HG03460 (cell line): ENCODE results near the gene PPP2R5E.
"Not testable (repeated sequence)": the region's sequence is repeated elsewhere in the genome, so short reads cannot be mapped to it uniquely, and the experiment has no call there.

Experiments
- ATAC-seq: cut with Tn5 transposase; IDR thresholded peaks from one replicate; pipeline ENCODE4 v1.9.1; 2021; ENCODE audit not compliant: unreplicated experiment

Gene PPP2R5E

DNA sequence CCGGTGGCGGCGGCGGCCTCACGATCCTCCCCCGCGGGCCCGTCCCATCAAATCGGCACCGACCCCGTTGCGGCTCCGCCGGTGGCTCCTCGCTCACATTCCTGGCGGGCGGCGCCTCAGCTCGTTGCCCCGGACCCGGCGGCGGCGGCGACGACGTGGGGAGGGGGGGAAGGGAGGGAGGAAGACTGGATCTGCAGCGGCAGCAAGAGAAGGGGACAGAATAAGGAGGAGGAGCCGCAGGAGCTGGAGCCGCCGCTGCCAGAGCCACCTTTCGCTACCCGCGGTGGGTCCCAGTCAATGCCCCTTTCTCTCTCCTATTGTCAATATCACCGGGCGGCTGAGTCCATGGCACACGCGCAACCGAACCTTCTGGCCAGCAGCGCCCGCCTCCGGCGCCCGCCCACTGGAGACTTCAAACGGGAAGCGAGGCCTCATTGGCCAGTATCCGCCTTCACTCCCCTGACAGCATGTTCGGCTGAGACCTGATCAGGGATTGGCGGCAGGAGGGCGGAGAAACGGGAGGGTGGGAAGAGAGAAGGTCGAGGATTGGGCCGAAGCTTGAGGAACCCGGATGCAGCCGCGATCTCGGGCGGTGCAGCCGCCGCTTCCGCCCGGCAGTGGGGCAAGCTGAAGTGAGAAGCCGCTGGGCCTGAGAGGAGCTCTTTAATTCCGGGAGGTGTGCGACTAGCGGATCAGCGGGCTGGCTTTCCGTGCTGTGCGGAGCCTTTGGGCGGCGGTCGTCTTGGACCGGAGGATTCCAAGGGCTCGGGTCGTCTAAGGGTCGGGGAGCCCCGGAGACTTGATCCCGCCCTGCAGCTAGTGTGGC lies at the start of gene PPP2R5E:
PPP2R5E (minus strand) TSS at position 378 of the 826 bp plus-strand sequence. CDS start 3,692 bp downstream, outside the sequence.
- peak; percentile 95 for ATAC-seq

- not testable (repeated sequence) for ATAC-seq
These were observed 39.9 kb upstream of the PPP2R5E start for GRCh38 chr14:63583046-63583445.

DNA sequence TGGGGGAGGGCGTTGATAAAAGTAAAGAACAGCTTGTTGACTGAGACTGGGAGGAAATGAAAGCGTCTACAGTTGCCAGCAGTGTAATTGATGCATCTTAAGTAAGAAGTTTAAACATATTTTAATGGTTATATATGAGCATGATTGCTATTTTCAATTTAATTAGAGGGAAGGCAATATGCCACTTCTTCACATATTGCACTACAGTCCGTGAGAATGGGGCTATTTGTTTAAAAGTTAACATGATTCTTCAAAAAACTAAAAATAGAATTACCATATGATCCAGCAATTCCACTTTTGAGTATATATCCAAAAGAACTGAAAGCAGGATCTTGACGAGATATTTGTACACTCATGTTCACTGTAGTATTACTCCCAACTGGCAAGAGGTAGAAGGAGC lies 38.3 kb upstream of the PPP2R5E start:
- no peak for ATAC-seq

DNA sequence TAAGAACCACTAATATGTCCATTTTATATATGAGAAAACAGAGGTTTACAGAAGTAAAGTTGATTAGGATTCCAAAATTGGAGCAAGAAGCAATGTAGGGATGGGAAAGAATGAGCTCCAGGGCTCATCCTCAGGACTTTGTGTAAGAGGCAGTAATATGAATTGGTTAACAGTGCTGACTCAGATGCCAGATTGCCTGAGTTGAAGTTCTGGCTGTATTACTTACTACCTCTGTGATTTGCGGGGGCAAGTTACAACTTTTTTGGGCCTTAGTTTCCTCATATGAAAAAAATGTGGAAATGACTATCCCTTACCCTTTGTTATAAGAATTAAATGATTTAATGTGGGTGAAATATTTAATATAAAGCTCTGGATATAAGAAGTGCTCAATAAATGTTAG lies 35.1 kb upstream of the PPP2R5E start:
- ATAC-seq = no peak

DNA sequence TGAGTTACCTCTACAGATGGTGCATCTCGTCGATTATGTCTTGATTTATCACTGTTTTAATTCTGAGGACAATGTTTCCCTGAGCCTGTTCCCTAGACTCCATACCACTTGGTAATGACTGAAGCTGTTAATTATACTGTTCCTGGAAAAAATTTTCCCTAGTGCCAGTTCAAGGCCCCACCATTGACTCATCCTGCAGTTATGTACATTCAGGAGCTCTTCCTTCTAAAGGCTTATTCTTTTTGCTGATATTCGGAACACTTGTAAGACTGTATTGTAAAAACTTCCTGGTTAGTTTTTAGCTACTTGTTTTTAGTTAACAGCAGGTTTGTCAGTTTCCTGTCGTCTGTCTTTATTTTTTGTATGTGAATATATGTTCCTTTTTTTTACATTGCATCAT lies 30.4 kb upstream of the PPP2R5E start:
- ATAC-seq = no peak

GRCh38 chr14:63565448-63565847 lies 22.3 kb upstream of the PPP2R5E start:
- ATAC-seq = no peak

- ATAC-seq = no peak
These were observed 21.1 kb upstream of the PPP2R5E start for GRCh38 chr14:63564318-63564717.

- no peak for ATAC-seq
These were observed 20.3 kb upstream of the PPP2R5E start for GRCh38 chr14:63563370-63564026.

GRCh38 chr14:63562405-63562804 lies 19.2 kb upstream of the PPP2R5E start:
- ATAC-seq = no peak

GRCh38 chr14:63555572-63555971 lies 12.4 kb upstream of the PPP2R5E start:
- no peak for ATAC-seq

GRCh38 chr14:63551332-63551731 lies 8.2 kb upstream of the PPP2R5E start:
- no peak for ATAC-seq

DNA sequence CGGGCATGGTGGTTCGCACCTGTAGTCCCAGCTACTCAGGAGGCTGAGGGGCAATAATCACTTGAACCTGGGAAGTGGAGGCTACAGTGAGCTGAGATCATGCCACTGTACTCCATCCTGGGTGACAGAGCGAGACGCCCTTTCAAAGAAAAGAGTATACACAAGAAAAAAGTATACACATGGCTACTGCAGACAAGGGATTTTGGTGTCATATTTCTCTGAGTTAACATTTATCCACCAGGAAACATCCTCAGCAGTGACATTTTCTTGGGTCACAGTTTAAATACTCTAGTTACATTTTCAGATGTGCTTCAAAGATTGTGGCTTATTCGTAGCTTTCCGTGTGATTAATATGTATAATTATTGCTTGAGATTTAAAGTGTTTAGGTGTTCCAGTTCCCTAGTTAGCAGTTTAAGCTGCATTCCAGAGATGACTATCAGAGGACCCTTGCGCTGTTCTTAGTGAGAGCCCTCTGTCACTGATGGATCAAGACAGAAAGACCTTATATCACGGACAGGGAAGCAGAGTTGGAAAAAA lies 4.7 kb upstream of the PPP2R5E start:
- no peak for ATAC-seq

DNA sequence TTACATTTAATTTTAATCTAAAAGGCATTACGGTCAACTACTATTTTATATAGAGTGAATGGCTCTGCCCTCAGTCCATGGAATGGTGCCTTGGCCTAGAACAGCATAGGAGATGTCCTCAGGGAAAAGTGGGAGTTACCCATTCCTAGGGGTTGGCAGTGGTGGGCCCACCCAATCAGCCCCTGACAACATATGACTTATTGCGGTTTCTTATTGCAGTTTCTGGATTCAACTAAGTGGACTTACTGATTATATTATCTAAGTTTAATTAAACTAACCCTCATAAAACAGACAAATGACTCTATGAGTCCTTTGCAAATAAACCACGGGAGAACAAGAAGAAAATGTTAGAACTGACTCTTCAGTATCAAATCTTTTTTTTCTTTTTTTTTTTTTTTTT lies 2.3 kb upstream of the PPP2R5E start:
- ATAC-seq = no peak

GRCh38 chr14:63544591-63545299 lies 1.6 kb upstream of the PPP2R5E start:
- no peak for ATAC-seq

- peak; percentile 23 for ATAC-seq
These were observed 739 bp upstream of the PPP2R5E start for GRCh38 chr14:63543826-63544406.

DNA sequence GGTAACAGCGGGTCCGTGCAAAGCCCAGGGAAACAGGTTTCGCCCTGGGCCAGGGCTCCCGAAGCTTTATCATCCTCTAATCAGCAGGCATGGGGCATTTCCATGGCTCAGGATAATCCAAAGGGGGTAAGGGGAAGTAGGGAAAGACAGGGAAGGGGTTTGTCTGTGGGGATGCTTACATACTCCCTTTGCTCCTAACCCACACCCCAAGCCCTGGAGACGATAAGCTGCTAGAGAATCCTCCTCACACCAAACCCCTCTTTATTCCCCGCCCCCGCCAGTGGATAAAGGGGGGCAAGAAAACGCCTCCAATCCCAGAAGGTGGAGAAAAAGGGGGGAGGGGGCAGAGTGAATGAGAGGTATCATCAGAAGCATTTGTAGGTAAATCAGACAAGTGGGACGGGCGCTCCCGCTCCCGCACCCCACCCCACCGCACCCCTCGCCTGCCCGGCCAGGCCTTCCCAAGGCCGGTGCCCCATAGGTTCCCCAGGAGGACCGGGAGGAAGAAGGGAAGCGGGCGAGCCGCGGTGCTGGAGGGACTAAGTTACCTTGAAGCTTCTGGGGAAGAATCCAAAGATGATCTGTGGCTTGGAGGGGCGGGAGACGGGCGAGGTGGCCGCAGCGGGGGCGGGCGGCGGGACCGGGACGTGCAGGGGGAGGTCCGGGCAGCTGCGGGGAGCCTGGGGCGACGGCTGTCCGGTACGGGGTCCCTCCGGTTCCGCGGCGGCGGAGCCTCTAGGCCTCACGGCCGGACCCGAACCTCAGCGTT lies 762 bp downstream of the PPP2R5E start:
- ATAC-seq = peak; percentile 3

DNA sequence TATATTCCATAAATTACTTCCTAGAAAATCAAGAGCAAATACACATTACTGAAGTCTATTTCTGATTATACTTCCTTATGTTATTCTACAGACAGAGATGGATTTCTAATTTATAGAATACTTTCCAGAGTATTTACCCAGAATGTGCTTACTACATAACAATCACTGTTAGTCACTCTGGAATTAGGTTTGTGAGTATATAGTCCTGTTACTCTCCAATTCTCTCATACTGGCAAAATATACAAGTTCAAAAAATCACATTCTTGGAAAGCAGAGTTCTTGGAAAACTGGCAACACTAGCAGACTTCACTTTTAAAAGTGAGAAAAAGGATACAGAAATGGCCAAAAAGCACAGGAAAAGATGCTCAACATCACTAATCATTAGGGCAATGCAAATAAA lies 7.3 kb downstream of the PPP2R5E start:
- ATAC-seq = no peak

- no peak for ATAC-seq
These were observed 9.7 kb downstream of the PPP2R5E start for GRCh38 chr14:63533474-63533873.

DNA sequence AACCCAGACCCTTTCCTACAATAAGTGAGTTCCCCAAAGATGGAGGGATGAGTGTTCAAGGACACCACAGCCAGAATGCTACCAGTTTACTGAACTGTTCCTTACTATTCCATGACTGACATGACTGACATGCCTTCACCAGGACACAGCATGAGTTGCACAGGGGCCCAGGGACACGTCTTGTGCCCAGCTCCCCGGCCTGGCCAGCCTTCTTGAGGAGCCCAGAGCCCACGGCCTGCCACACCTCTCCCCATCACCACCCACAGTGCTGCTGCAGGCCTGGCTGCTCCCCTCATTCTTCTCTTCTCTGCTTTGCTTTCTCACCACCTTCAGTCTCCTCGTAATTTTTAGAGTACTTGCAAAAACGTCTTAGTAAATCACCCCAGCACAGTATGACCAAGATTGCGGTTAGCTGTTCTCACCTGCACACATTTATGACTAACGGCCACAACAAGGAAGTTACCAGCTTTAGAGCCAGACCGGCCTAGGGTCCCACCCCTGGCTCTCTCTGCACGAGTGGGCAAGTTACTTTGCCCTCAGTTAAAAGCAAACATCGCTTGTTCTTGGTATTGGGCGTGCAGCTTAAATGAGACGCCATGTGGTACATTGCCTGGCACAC lies 18.5 kb downstream of the PPP2R5E start:
- no peak for ATAC-seq
